GM19240 (cell line): ENCODE measurements around the gene F7.
"Not testable (repeated sequence)": the region's sequence is repeated elsewhere in the genome, so short reads cannot be mapped to it uniquely, and the experiment has no call there.

Experiments
- DNase-seq: peaks from one replicate; pipeline ENCODE4 v3.0.0; 2011; ENCODE audit warnings: low spot score; ENCODE audit not compliant: insufficient read length

F7 gene

DNA sequence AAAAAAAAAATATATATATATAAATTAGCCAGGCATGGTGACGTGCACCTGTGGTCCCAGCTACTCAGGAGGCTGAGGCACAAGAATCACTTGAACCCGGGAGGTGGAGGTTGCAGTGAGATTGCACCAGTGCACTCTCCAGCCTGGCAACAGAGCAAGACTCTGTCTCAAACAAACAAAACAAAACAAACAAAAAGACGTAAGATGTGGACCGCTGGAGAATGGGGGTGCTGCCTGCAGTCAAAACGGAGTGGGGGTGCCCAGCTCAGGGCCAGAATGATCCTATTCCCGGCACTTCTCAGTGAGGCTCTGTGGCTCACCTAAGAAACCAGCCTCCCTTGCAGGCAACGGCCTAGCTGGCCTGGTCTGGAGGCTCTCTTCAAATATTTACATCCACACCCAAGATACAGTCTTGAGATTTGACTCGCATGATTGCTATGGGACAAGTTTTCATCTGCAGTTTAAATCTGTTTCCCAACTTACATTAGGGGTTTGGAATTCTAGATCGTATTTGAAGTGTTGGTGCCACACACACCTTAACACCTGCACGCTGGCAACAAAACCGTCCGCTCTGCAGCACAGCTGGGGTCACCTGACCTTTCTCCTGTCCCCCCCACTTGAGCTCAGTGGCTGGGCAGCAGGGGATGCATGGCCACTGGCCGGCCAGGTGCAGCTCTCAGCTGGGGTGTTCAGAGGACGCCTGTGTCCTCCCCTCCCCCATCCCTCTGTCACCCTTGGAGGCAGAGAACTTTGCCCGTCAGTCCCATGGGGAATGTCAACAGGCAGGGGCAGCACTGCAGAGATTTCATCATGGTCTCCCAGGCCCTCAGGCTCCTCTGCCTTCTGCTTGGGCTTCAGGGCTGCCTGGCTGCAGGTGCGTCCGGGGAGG lies at the start of gene F7:
Gene F7, plus strand, starts transcription at position 760 of the 889 bp plus-strand sequence. Its CDS starts 51 bp downstream, at position 811.
- DNase-seq = no peak

DNA sequence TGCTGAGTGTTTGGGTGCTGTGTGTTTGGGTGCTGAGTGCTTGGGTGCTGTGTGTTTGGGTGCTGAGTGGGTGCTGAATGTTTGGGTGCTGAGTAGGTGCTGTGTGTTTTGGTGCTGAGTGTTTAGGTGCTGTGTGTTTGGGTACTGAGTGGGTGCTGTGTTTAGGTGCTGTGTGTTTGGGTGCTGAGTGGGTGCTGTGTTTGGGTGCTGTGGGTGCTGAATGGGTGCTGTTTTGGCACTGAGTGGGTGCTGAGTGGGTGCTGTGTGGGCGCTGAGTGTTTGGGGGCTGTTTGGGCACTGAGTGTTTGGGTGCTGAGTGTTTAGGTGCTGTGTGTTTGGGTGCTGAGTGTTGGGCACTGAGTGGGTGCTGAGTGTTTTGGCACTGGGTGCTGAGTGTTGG lies 48.5 kb upstream of the F7 start:
- no peak for DNase-seq

GRCh38 chr13:113057559-113057958 lies 48.0 kb upstream of the F7 start:
- DNase-seq = not testable (repeated sequence)

DNA sequence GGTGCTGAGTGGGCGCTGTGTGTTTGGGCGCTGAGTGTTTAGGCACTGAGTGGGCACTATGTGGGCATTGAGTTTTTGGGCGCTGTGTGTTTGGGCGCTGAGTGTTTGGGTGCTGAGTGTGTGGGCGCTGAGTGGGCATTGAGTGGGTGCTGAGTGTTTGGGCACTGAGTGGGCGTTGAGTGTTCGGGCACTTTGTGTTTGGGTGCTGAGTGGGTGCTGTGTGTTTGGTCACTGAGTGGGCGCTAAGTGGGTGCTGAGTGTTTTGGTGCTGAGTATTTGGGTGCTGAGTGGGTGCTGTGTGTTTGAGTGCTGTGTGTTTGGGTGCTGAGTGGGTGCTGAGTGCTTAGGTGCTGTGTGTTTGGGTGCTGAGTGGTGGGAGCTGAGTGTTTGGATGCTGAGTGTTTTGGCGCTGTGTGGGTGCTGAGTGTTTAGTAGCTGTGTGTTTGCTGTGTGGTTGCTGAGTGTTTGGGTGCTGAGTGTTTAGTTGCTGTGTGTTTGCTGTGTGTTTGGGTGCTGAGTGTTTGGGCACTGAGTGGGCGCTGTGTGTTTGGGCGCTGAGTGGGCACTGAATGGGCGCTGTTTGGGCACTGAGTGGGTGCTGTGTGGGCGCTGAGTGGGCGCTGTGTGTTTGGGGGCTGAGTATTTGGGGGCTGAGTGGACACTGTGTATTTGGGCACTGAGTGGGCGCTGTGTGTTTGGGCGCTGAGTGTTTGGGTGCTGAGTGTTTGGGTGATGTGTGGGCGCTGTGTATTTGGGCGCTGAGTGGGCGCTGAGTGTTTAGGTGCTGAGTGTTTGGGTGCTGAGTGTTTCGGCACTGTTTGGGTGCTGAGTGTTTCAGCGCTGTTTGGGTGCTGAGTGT lies 47.2 kb upstream of the F7 start:
- DNase-seq = no peak

DNA sequence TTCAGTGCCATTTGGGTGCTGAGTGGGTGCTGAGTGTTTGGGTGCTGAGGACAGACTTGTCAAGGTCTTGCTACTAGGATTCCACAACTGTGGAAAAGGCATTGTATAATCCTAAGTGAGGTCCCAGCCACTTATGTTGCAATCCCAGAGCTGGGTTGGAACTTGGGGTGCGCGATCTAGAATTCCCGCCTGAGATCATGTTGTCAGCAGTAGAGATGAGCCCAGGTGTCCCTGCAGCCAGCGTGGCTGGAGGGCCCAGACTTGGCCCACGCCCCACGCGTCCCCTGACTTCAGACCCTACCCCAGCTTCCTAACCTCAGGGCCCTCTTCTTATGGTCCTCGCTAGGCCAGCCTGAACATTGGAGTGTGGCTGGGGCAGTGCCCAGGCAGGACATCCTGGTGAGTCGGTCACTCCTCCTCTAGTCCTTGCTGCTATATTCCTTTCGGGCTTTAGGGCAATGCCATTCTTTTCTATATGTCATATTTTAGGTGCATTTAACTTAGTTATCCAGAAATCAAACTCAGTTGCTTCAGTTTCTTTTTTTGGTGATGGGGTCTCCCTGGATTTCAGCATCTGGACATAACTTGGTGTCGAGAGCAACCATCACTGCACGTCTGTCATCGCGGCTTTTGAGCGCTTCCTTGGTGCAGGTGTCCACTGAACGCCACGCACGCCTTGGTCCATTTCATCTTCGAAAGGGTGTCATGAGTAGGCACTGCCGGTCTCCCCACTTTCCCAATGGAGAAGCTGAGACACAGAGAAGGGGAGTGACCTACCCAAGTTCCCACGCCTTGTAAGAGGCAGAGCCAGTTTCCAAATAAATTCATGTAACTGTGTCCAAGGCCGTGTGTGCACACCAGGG lies 46.4 kb upstream of the F7 start:
- DNase-seq = no peak

DNA sequence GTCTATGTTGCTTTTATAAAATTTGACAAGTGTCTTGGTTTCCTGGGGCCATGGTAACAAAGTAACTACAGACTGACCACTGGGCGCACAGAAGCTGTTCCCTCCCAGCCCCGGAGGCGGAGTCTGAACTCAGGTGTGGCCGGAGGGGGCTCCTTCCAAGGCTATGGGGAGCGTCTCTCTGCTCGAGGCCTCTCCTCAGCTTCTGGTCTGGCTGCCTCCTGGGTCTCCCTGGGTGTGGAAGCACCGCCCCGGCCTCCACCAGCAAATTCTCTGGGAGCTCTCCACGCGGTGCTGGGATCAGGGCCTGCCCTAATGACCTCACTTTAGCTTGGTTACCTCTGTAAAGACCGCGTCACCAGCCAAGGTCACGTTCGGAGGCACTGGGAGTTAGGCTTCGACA lies 45.7 kb upstream of the F7 start:
- no peak for DNase-seq

DNA sequence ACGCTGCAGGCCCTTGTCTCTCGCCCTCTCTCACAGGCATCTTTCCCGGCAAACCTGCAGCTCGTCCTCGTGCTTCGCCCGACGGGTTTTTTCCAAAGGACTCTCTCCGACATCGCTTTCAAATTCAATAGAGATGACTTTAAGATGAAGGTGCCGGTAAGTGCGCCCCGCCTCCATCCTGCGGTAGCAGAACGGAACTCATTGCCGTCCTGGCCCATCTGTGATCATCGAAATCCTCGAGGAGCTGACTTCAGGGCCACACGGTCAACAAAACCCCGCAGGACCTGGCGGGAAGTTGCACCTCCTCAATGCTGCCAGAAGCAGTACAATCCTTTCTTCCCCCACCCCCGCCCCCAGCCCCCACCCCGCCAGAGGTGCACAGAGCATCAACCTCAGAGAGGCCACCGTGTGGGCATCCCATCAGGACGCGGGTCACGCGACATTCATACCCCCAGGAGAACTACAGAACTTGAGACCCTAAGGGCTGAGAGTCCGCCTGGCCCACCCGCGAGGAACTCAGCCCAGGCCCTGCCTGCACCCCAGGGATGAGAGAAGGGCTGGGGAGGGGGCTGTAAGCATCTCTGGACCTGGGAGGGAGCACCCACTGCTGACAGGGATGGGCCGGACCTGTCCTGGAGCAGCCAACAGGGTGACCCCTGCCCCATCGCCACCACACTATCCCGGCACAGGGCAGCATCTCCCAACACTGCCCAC lies 44.9 kb upstream of the F7 start:
- DNase-seq = no peak

GRCh38 chr13:113061271-113061625 lies 44.3 kb upstream of the F7 start:
- DNase-seq = no peak

DNA sequence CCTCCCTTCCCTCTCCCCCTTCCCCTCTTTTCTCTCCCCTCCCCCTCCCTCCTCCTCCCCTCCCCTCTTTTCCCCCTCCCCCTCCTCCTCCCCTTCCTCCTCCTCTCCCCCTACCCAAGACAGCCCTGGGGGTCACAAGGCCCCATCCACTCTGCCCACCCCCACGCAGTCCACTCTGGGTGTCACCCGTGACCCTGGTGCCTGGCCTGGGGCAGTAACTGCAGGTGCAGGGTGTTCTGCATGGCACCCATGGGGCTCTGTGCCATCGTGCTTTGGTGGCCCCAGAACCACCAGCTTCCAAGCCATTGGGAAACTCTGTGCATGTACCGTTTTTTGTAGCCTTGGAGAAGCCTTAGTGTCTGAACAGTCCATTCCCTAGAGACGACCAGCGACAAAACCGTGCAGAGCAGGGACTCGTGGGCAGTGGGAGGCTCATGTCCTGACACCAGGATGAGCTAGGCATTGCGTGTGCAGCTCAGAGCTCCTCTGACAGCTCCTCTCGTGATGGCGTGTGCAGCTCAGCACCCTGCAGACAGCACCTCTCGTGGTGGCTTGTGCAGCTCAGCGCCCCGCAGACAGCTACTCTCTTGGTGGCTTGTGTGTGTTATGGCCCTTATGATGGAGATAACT lies 43.7 kb upstream of the F7 start:
- no peak for DNase-seq

GRCh38 chr13:113062691-113063090 lies 42.9 kb upstream of the F7 start:
- no peak for DNase-seq

GRCh38 chr13:113063091-113063491 lies 42.5 kb upstream of the F7 start:
- DNase-seq = no peak

DNA sequence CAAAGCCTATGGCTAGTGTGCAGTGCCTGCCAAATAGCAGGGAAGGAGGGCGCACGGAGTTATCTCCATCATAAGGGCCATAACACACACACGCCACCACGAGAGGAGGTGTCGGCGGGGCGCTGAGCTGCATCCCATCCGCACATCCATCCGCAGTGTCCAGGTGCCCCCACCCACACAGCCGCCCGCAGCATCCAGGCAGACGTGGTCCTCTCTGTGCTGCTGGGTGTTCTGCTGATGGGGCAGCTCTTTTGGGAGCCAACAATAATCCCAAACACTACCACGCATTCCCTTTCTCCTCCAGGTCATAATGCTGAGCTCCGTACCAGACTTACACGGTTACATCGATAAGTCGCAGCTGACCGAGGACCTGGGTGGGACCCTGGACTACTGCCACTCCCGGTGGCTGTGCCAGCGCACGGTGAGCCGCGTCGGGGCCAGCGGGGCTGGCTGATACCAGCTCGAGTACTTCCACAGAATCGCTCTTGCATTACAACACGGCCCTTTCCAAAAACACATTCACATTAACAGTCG lies 41.5 kb upstream of the F7 start:
- no peak for DNase-seq

DNA sequence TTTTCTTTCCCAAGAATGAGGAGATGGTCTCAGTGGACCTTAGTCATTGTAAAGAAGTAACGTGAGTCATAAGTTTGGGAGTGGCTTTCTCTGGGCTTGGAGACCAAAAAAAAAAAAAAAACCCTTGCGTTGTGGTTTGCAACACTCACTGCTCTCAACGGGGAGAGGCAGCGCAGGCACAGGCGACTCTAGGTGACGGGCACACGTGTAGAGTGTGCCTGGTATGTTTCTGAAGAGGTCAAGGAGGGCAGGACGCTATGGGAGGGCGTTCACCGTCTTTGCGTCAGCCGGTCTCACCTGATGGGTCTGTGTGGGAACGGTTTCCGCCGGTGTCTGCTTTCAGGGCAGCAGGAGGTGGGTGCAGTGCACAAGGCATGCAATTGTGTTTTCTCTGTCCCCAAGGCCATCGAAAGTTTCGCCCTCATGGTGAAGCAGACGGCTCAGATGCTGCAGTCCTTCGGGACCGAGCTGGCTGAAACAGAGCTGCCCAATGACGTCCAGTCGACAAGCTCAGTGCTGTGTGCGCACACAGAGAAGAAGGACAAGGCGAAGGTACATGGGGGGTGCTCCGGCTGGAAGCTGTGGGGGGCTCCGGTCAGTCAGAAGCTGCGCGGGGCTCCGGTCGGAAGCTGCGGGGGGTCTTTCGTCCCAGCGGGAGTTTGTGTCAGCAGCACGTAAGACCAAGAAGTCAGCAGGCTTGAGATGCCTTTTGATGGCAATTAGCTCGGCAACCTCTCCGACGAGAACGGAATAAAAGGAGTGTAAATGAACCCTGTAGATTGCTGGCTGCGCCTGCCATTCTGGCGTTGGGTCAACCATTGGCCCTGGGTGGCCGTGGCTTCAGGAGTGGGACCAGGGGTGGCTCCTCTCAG lies 40.8 kb upstream of the F7 start:
- DNase-seq = no peak

GRCh38 chr13:113065406-113066141 lies 40.0 kb upstream of the F7 start:
- DNase-seq = no peak

GRCh38 chr13:113066142-113066455 lies 39.5 kb upstream of the F7 start:
- DNase-seq = no peak

DNA sequence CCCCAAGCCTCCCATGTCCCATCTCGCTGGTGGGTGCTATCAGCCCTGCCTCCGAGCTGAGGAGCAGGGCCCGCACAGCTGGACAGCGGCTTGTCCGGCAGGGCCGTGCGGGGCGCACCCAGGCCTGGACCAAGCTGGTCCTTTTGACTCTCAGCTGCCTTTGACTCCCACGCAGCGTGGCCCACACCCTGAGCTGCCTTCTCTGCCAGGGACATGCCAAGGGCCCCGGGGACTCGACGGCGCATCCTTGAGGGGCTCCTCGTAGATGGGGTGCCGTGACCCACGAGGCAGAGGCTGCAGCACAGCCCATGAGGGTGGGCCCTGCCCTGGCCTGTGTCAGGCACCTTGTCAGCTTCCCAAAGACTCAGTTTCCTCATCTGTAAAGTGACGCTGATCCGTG lies 38.8 kb upstream of the F7 start:
- no peak for DNase-seq

- DNase-seq = no peak
Measured at GRCh38 chr13:113069861-113070805, 35.5 kb upstream of the F7 start.

- DNase-seq = no peak
Measured at GRCh38 chr13:113070855-113071254, 34.7 kb upstream of the F7 start.
